GM12892 (cell line): Measurements from ENCODE around the gene SAMD8.
A peak's percentile ranks its signal among the peaks of the same experiment; 100 is the strongest.
"Not testable (repeated sequence)": the region's sequence is repeated elsewhere in the genome, so short reads cannot be mapped to it uniquely, and the experiment has no call there.

Experiments used
- DNase-seq: peaks from one replicate; pipeline ENCODE4 v3.0.0; 2011; ENCODE audit not compliant: insufficient read length
- FAIRE-seq: peaks from 2 replicates; lab custom pipeline; 2011; peaks lifted over from hg19 to GRCh38; lab: Jason Lieb, UNC
- POLR2A ChIP-seq: IDR thresholded peaks from 2 replicates; pipeline ENCODE4 v1.6.1; 2011; ENCODE audit warnings: low read depth, low read length, control low read depth
- POLR2AphosphoS5 ChIP-seq: IDR thresholded peaks from 2 replicates; pipeline ENCODE4 v1.6.1; 2011; ENCODE audit warnings: low read depth, low read length, control low read depth
- TAF1 ChIP-seq: IDR thresholded peaks from 2 replicates; pipeline ENCODE4 v1.6.1; 2011; ENCODE audit warnings: low read depth, mild to moderate bottlenecking, control low read depth, low read length, borderline replicate concordance

Gene SAMD8

GRCh38 chr10:75110006-75110632, 1.3 kb upstream of the SAMD8 start:
- DNase-seq (no peak), FAIRE-seq (no peak)
- no peak for TF ChIP-seq POLR2A
- no peak for TF ChIP-seq POLR2AphosphoS5
- no peak for TF ChIP-seq TAF1

GRCh38 chr10:75111907-75112679, 637 bp downstream of the SAMD8 start:
- TF ChIP-seq POLR2AphosphoS5, result peak; percentile 13; the same call in 1 of the 2 replicates
- TF ChIP-seq TAF1, result no peak
- peak; percentile 84 for FAIRE-seq
- DNase-seq, result no peak

- DNase-seq (no peak), FAIRE-seq (no peak)
- no peak for TF ChIP-seq POLR2A
- no peak for TF ChIP-seq TAF1
- TF ChIP-seq POLR2AphosphoS5, result no peak
These were observed 3.7 kb downstream of the SAMD8 start for GRCh38 chr10:75115137-75115536.

GRCh38 chr10:75116941-75117775, 5.7 kb downstream of the SAMD8 start:
- not testable (repeated sequence) for FAIRE-seq, DNase-seq

- FAIRE-seq, result no peak
- TF ChIP-seq POLR2AphosphoS5, result no peak
- TF ChIP-seq TAF1, result no peak
- TF ChIP-seq POLR2A, result no peak
These were observed 6.5 kb downstream of the SAMD8 start for GRCh38 chr10:75117995-75118394.

GRCh38 chr10:75119444-75120066, 8.1 kb downstream of the SAMD8 start:
- FAIRE-seq, DNase-seq: not testable (repeated sequence)

More at GRCh38 chr10:75117995-75118394, 6.5 kb downstream of the SAMD8 start:
- no peak for DNase-seq

DNA sequence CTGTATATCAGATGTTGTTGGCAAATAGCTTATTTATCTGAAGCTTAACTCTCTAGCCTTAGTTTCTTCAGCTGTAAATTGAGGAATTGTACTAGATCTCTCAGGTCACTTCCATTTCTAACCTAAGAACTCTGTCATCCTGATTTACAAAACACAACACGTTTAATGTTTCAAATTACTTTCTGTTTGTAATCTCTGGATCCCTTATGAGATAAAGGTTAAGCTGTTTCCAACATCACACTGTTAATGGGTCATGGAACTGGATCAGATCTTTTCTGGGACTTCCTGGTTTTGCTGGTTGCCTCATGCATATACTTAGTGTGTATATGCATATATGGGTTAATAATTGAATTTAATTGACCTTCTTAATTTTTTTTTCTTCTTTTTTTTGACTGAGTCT, 9.9 kb downstream of the SAMD8 start:
- TF ChIP-seq TAF1, result no peak
- no peak for DNase-seq
- FAIRE-seq, result no peak

DNA sequence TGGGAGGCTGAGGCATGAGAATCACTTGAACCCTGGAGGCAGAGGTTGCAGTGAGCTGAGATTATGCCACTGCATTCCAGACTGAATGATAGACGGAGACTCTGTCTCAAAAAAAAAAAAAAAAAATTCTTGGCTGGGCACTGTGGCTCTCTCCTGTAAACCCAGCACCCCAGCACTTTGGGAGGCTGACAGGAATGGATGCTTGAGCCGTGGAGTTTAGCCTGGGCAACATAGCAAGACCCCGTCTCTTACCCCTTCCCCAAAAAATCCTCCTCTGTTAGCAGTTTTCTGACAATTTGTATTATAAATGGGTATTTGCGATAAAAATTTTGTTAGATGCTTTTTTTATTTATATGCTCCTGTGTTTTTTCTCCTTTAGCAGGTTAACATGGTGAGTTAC, 11.0 kb downstream of the SAMD8 start:
- FAIRE-seq, result no peak
- DNase-seq, result no peak
- no peak for TF ChIP-seq POLR2A
- no peak for TF ChIP-seq TAF1
- TF ChIP-seq POLR2AphosphoS5, result no peak

- TF ChIP-seq TAF1 (no peak), POLR2A (no peak), POLR2AphosphoS5 (no peak)
- FAIRE-seq (no peak), DNase-seq (no peak)
These were observed 11.7 kb downstream of the SAMD8 start for GRCh38 chr10:75123088-75123682.

DNA sequence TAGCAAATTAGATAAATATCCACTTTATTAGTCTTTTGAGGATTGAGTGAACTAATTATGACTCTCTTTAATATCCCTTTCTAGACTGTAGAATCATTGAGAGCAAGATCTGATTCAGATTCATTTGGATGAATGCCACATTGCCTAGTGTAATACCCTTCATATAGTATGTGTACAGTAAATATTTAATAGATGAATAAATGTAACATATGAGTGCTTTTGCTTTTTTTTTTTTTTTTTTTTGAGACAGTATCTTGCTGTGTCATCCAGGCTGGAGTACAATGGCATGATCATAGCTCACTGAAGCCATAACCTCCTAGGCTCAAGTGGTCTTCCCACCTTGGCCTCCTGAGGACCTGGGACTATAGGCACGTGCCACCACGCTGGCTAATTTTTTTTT, 14.8 kb downstream of the SAMD8 start:
- no peak for DNase-seq
- no peak for FAIRE-seq
- no peak for TF ChIP-seq POLR2A
- TF ChIP-seq TAF1, result no peak
- TF ChIP-seq POLR2AphosphoS5, result no peak

DNA sequence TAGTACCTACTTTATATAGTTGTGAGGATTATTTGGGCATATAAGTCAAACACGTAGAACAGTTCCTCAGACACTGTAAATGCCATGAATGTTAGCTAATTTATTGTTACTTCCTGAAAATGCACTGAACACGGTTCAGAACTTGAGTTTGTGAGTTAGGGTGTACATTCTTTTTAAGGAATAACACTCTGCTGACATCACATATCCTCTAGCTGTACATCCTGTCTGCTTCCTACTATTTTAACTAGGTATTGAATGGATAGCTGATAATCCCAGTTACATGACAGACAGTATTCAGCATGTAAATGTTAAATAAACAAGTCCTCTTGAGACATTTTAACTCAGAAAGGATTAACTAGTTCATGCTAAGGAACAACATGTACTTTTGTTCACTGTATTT, 16.0 kb downstream of the SAMD8 start:
- no peak for DNase-seq
- FAIRE-seq, result no peak
- no peak for TF ChIP-seq POLR2AphosphoS5
- TF ChIP-seq TAF1, result no peak
- TF ChIP-seq POLR2A, result no peak

DNA sequence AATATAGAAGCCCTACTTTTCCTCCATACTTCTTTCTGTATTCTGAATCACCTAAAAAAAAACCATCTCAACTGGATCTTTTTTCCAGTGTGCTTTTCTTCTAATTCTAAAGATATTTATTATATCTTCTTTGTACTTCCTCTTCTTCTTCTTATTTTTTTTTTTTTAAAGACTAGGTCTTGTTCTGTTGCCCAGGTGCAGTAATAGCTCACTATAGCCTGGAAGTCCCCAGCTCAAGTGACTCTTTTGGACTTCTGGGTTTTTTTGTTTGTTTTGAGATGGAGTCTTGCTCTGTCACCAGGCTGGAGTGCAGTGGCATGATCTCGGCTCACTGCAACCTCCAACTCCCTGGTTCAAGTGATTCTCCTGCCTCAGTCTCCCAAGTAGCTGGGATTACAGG, 17.5 kb downstream of the SAMD8 start:
- FAIRE-seq, DNase-seq: not testable (repeated sequence)
